ENCODE measurements around the gene TMEM43.

TMEM43 gene

GRCh38 chr3:14137004-14137403 is 12.2 kb downstream of the TMEM43 start:
- no peak overlapping the region for H3K27ac ChIP-seq (ENCODE audit: low read length)

GRCh38 chr3:14137445-14137844 is 12.6 kb downstream of the TMEM43 start:
- Histone ChIP-seq H3K9ac (ENCODE audit: low read length) (no peak overlapping the region), H4K20me1 (ENCODE audit: insufficient read depth, low read length) (no peaks in the 10 kb centered on the region), H3K36me3 (replicated peaks; ENCODE audit: low read depth, low read length) (peaks cover 77% of the 10 kb centered on the region)

More at GRCh38 chr3:14137004-14137403, 12.2 kb downstream of the TMEM43 start:
- Histone ChIP-seq H3K9me3 (ENCODE audit: insufficient read depth, low read length) (no peaks in the 10 kb centered on the region), H3K79me2 (ENCODE audit: low read length) (no peaks in the 10 kb centered on the region), H3K4me2 (ENCODE audit: low read length) (no peak overlapping the region), H3K9ac (ENCODE audit: low read length) (no peak overlapping the region), H3K4me1 (ENCODE audit: low read length) (no peaks in the 10 kb centered on the region), H3K27me3 (ENCODE audit: low read depth, low read length) (no peaks in the 10 kb centered on the region), H2AFZ (ENCODE audit: low read depth, low read length) (no peak overlapping the region), H3K4me3 (ENCODE audit: low read length) (no peak overlapping the region), H3K36me3 (replicated peaks; ENCODE audit: low read depth, low read length) (peaks cover 77% of the 10 kb centered on the region), H4K20me1 (ENCODE audit: insufficient read depth, low read length) (no peaks in the 10 kb centered on the region)
- no peak for TF ChIP-seq CTCF (IDR thresholded peaks at IDR 0.05; ENCODE audit: low read depth, low read length)
- no peak for TF ChIP-seq EZH2phosphoT487 (IDR thresholded peaks at IDR 0.05; ENCODE audit: low read depth)

GRCh38 chr3:14138109-14138877 is 13.4 kb downstream of the TMEM43 start:
- Histone ChIP-seq H3K79me2 (ENCODE audit: low read length) (no peaks in the 10 kb centered on the region), H4K20me1 (ENCODE audit: insufficient read depth, low read length) (no peaks in the 10 kb centered on the region), H3K4me3 (ENCODE audit: low read length) (no peak overlapping the region), H3K27ac (ENCODE audit: low read length) (no peak overlapping the region), H3K4me1 (ENCODE audit: low read length) (no peaks in the 10 kb centered on the region), H3K9me3 (ENCODE audit: insufficient read depth, low read length) (no peaks in the 10 kb centered on the region), H3K27me3 (ENCODE audit: low read depth, low read length) (no peaks in the 10 kb centered on the region), H3K4me2 (ENCODE audit: low read length) (no peak overlapping the region), H3K9ac (ENCODE audit: low read length) (no peak overlapping the region), H3K36me3 (replicated peaks; ENCODE audit: low read depth, low read length) (peaks cover 76% of the 10 kb centered on the region), H2AFZ (ENCODE audit: low read depth, low read length) (no peak overlapping the region)
- TF ChIP-seq CTCF (IDR thresholded peaks at IDR 0.05; ENCODE audit: low read depth, low read length) (no peak), EZH2phosphoT487 (IDR thresholded peaks at IDR 0.05; ENCODE audit: low read depth) (no peak)

More at GRCh38 chr3:14137445-14137844, 12.6 kb downstream of the TMEM43 start:
- Histone ChIP-seq H3K4me1 (ENCODE audit: low read length) (no peaks in the 10 kb centered on the region), H3K4me2 (ENCODE audit: low read length) (no peak overlapping the region), H2AFZ (ENCODE audit: low read depth, low read length) (no peak overlapping the region), H3K4me3 (ENCODE audit: low read length) (no peak overlapping the region), H3K9me3 (ENCODE audit: insufficient read depth, low read length) (no peaks in the 10 kb centered on the region), H3K79me2 (ENCODE audit: low read length) (no peaks in the 10 kb centered on the region), H3K27ac (ENCODE audit: low read length) (no peak overlapping the region), H3K27me3 (ENCODE audit: low read depth, low read length) (no peaks in the 10 kb centered on the region)
- no peak for TF ChIP-seq EZH2phosphoT487 (IDR thresholded peaks at IDR 0.05; ENCODE audit: low read depth)
- no peak for TF ChIP-seq CTCF (IDR thresholded peaks at IDR 0.05; ENCODE audit: low read depth, low read length)

- Histone ChIP-seq H3K79me2 (ENCODE audit: low read length) (no peaks in the 10 kb centered on the region), H3K27ac (ENCODE audit: low read length) (no peak overlapping the region), H3K36me3 (replicated peaks; ENCODE audit: low read depth, low read length) (peaks cover 74% of the 10 kb centered on the region), H3K4me2 (ENCODE audit: low read length) (no peak overlapping the region), H3K9me3 (ENCODE audit: insufficient read depth, low read length) (no peaks in the 10 kb centered on the region), H3K9ac (ENCODE audit: low read length) (no peak overlapping the region), H3K27me3 (ENCODE audit: low read depth, low read length) (no peaks in the 10 kb centered on the region), H4K20me1 (ENCODE audit: insufficient read depth, low read length) (peaks cover under 1% of the 10 kb centered on the region; the same call in 1 of the 2 replicates), H3K4me1 (ENCODE audit: low read length) (peaks cover 4% of the 10 kb centered on the region), H2AFZ (ENCODE audit: low read depth, low read length) (no peak overlapping the region), H3K4me3 (ENCODE audit: low read length) (no peak overlapping the region)
- TF ChIP-seq EZH2phosphoT487 (IDR thresholded peaks at IDR 0.05; ENCODE audit: low read depth) (no peak), CTCF (IDR thresholded peaks at IDR 0.05; ENCODE audit: low read depth, low read length) (no peak)
These were observed 14.2 kb downstream of the TMEM43 start for GRCh38 chr3:14138878-14139655.
